ENCODE data around the gene NDUFC1. TPM values are rescaled to one million over a fixed set of nuclear protein-coding genes. Genes with fewer than 3 reads are reported as not detected.
"Not testable (repeated sequence)": the region's sequence is repeated elsewhere in the genome, so short reads cannot be mapped to it uniquely, and the experiment has no call there.

NDUFC1 gene
- total RNA-seq, 1 donor from 2014 or later: 246 TPM

GRCh38 chr4:139265654-139266053, 36.6 kb downstream of the NDUFC1 start:
- DNase-seq (no peak), ATAC-seq (no peak)
- intact Hi-C loops (cut with micrococcal nuclease): no loop called here

GRCh38 chr4:139256349-139256748, 45.9 kb downstream of the NDUFC1 start:
- ATAC-seq (no peak), DNase-seq (no peak)
- intact Hi-C loops (cut with micrococcal nuclease): no loop called here

DNA sequence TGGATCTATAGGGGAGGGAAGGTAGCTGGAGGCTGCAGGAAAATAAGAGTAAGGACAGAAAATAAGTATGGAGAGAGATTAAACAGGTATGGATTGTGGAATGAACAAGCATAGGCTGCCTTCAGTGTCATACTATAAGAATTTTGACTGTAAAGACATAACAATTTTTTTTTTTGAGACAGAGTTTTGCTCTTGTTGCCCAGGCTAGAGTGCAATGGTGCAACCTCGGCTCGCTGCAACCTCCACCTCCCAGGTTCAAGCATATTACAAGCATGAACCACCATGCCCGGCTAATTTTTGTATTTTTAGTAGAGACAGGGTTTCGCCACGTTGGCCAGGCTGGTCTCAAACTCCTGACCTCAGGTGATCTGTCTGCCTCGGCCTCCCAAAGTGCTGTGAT, 46.7 kb downstream of the NDUFC1 start:
- DNase-seq; ATAC-seq; intact Hi-C loops (cut with micrococcal nuclease): not testable (repeated sequence)

GRCh38 chr4:139253713-139254112, 48.6 kb downstream of the NDUFC1 start:
- DNase-seq (no peak), ATAC-seq (no peak)
- intact Hi-C loops (cut with micrococcal nuclease): no loop called here

GRCh38 chr4:139253046-139253445, 49.2 kb downstream of the NDUFC1 start:
- ATAC-seq: no peak
- intact Hi-C loops (cut with micrococcal nuclease): no loop called here
- no peak for DNase-seq

DNA sequence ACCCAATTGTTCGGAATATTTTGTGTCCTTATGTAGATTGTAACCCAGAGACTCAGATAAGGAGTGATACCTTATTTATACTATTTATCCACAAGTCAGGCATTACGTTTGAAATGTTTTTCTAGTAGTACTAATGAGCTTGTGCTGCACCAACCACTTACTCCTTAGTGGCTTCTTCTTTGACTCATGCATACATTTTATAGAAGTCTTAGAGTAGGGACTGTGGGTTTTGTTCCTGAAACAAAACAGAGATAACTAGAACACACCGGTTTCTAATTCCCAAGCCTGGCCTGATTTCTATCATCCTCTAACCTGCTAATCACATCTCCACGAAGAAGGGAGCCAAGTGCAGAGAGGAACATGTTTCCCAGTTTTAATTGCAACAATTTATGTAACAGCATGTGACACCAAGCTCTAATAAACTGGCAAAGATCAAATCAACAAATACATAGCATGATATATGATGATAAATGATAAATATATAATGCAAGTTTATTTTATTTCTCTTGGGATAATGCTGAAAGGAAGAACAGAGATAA, 54.5 kb downstream of the NDUFC1 start:
- DNase-seq (no peak), ATAC-seq (no peak)
- intact Hi-C loops (cut with micrococcal nuclease): no loop called here

DNA sequence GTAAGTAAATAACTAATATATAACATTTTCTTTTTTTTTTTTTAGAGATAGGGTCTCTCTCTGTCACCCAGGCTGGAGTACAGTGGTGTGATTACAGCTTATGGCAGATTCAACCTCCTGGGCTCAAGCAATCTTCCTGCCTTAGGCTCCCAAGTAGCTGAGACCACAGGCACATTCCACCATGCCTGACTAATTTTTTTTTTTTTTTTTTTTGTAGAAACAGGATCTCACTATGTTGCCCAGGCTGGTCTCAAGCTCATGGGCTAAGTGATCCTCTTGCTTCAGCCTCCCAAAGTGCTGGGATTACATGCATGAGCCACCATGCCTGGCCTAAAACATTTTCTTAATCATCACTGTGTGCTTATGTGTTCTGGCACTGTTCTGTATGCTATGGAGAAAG, 55.0 kb downstream of the NDUFC1 start:
- no peak for DNase-seq
- intact Hi-C loops (cut with micrococcal nuclease): no loop called here

DNA sequence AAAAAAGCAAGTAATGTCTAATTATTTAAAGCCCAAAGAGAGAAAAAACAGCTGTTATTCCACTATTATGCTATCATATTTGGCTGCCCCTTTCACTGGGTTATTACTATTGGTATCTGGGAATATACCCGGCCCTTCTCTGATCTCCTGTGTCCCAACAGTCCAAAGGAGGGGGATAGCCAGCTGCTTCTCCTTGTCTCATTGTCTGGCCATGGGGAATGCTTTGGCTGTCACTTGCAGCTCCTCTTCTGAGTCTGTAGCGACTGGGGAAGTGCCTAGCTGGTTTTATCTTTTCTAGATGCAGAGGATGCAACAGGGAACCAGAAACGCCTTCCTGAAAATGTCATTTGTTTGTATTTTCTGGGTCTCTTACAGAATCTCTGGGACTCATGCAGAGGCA, 56.1 kb downstream of the NDUFC1 start:
- intact Hi-C loops (cut with micrococcal nuclease): no loop called here
- ATAC-seq (no peak), DNase-seq (no peak)

More for the DNA sequence above, 55.0 kb downstream of the NDUFC1 start:
- ATAC-seq: no peak

- intact Hi-C loops (cut with micrococcal nuclease): no loop called here
- DNase-seq: no peak
- no peak for ATAC-seq
Measured at GRCh38 chr4:139245590-139245989, 56.7 kb downstream of the NDUFC1 start.

GRCh38 chr4:139243448-139244365, 58.6 kb downstream of the NDUFC1 start:
- DNase-seq: no peak
- intact Hi-C loops (cut with micrococcal nuclease): no loop called here
- ATAC-seq: peak; percentile 61

- DNase-seq (no peak), ATAC-seq (no peak)
- intact Hi-C loops (cut with micrococcal nuclease): no loop called here
Measured at GRCh38 chr4:139242511-139243051, 59.7 kb downstream of the NDUFC1 start.

DNA sequence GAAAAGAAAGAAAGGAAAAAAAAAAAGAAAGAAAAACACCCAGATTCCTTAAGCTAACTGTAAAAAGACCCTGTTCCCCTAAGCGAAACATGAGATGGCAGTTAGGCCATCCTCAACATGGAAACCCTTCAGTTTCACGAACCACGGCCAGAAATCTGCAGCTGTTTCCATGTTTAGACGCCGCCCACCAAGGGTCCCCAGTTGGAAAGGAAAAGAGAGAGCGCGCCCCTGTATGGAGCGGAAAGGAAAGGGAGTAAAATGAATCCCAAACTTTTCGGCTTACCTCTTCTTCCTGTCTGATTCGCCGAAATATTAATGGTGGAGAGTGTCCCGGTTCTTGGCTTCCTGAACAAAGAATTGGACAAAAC, 60.5 kb downstream of the NDUFC1 start:
- intact Hi-C loops (cut with micrococcal nuclease): no loop called here
- DNase-seq (no peak), ATAC-seq (no peak)

GRCh38 chr4:139241086-139241783, 61.0 kb downstream of the NDUFC1 start:
- intact Hi-C loops (cut with micrococcal nuclease): no loop called here
- ATAC-seq (no peak), DNase-seq (no peak)

Other genes with a start within 250 kb of the NDUFC1 start
- gene ELF2, start 125.3 kb downstream of the NDUFC1 start, total RNA-seq: 44.7 TPM
- 0.62 TPM for gene MGARP, start 22.3 kb downstream of the NDUFC1 start, total RNA-seq
- 36.1 TPM for gene NAA15, start 972 bp downstream of the NDUFC1 start, total RNA-seq
- gene RAB33B, start 151.6 kb upstream of the NDUFC1 start, total RNA-seq: 6.3 TPM

Measured in left ventricle myocardium superior (tissue), 1 donor.